SK-MEL-5 (cell line): ENCODE measurements around the gene PGM2L1. TPM values are rescaled to one million over a fixed set of nuclear protein-coding genes. Genes with fewer than 3 reads are reported as not detected.
A peak's percentile ranks its signal among the peaks of the same experiment; 100 is the strongest.
"Not testable (repeated sequence)": the region's sequence is repeated elsewhere in the genome, so short reads cannot be mapped to it uniquely, and the experiment has no call there.

Source experiments
- DNase-seq: peaks from one replicate; pipeline ENCODE4 v3.0.0-alpha.2; 2016; ENCODE audit warnings: low read depth, low spot score
- in situ Hi-C: cut with HindIII; loops from 2 replicates; pipeline ENCODE4 v1.10.0; 2016; ENCODE audit warnings: low sequenced_read_pairs, high pct_unique_total_duplicates, low pct_unique_long_range_greater_than_20kb
- polyA plus RNA-seq, 2 experiments: library from polyadenylated mRNA; depleted of rRNA; stranded (reverse); fragments of >200 nt; gene quantifications; 2 replicates each; pipeline ENCODE4 v1.2.3, GENCODE V29; 2015
- total RNA-seq: library from RNA; depleted of rRNA; stranded (reverse); fragments of >200 nt; shearing (Covaris generic); gene quantifications from 2 replicates; pipeline ENCODE4 v1.2.3, GENCODE V29; 2014; rRNA removed

PGM2L1 gene
- total RNA-seq: 0.67 and 0.92 TPM in 2 replicates
- 0.50 and 0.73 TPM in 2 replicates for polyA plus RNA-seq (2015; cell fraction: cytosol; rRNA removed)
- polyA plus RNA-seq (2015; cell fraction: nucleus; rRNA removed): 0.75 and 0.79 TPM in 2 replicates

GRCh38 chr11:74398244-74399159, at the start of gene PGM2L1:
Gene PGM2L1, minus strand, starts transcription at chr11:74398433. Its CDS starts 272 bp downstream, at chr11:74398161.
- peak; percentile 97 for DNase-seq
- in situ Hi-C loops: no loop called here

DNA sequence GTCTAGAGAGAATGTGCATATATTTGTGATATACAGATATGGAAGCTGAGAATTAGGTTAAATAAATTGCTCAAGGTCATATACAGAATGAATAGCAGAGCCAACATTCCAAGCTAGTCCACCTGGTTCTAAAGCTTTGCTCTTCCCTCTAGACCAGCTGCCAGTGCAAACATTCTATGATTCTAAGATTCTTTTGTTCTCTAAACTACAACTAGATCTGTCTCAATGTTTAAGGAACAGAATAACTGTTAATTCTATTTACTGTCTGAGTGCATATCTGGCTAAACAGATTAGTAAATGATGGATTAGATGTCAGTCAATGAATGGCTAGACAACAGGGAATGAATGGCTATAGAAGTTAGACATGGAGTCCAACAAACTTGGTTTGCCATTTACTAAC, 49.5 kb upstream of the PGM2L1 start:
- in situ Hi-C loops: no loop called here
- DNase-seq: no peak

- in situ Hi-C loops: no loop called here
- DNase-seq: no peak
These were observed 48.3 kb upstream of the PGM2L1 start for GRCh38 chr11:74446532-74446938.

GRCh38 chr11:74444173-74444826, 46.1 kb upstream of the PGM2L1 start:
- in situ Hi-C loops: no loop called here
- no peak for DNase-seq

GRCh38 chr11:74443071-74443864, 45.0 kb upstream of the PGM2L1 start:
- in situ Hi-C loops: no loop called here
- DNase-seq: peak; percentile 28

DNA sequence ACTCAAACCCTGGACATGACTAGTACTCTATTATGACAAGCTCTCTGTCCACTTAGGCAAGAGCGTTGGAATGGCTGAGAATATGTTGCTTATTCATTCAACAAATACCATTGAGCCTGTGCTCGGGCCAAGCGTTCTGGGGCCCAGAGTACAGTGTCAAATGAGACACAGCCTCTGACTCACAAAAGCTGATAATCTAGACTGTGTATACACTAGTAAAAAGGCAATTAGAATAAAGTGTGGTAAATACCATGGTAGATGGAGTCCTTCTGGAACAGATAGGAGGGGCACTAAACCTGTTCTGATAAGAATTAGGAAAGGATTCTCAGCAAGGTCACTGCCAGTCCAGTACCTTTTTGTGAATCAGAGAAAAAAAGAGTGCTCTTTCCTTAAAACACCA, 44.4 kb upstream of the PGM2L1 start:
- in situ Hi-C loops: no loop called here

DNA sequence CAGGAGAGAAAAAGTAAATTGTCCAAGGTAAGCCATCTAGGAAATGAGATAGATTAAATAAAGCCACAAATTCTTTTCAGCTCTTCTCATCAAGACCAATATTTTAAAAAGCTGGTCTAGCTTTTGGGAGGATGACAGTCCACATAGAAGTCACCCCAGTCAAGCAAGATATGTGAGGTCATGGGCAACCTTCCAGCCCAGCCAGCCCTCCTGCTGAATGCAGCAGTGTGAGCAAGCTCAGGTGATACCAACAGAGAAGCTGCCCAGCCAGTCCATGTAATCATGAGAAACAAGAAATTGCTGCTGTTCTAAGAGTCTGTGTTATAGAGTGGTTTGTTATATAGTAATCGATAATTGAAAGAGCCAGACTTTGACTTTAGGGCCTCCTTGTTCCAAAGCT, 40.4 kb upstream of the PGM2L1 start:
- in situ Hi-C loops: no loop called here
- DNase-seq: no peak

More for the DNA sequence above, 44.4 kb upstream of the PGM2L1 start:
- no peak for DNase-seq

GRCh38 chr11:74437441-74438042, 39.3 kb upstream of the PGM2L1 start:
- no peak for DNase-seq
- in situ Hi-C loops: no loop called here

GRCh38 chr11:74434528-74434927, 36.3 kb upstream of the PGM2L1 start:
- in situ Hi-C loops: no loop called here
- DNase-seq: peak; percentile 9

GRCh38 chr11:74429205-74429604, 31.0 kb upstream of the PGM2L1 start:
- in situ Hi-C loops: no loop called here

DNA sequence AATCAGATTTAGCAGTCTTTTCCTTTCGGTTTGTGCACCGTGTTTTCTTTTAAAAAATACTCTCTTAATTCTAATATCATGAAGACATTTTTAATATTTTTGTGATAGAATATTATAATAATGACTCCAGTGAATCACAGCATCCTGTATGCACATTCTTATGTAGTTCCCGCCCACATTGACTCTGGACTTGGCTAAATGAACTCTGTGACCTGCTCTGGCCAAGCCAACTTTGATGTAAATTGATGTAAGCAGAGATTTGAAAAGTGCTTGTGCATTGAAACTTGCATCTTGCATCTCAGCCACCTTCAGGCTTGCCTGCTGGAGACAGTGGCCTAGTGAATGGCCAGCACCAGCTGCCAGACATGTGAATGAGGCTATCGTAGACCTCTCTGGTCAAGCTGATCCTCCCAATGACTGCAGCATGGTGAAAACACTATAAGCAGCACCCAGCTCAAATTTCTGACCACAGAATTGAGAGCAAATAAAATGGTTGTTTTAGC, 29.2 kb upstream of the PGM2L1 start:
- DNase-seq: no peak

More at GRCh38 chr11:74429205-74429604, 31.0 kb upstream of the PGM2L1 start:
- no peak for DNase-seq

DNA sequence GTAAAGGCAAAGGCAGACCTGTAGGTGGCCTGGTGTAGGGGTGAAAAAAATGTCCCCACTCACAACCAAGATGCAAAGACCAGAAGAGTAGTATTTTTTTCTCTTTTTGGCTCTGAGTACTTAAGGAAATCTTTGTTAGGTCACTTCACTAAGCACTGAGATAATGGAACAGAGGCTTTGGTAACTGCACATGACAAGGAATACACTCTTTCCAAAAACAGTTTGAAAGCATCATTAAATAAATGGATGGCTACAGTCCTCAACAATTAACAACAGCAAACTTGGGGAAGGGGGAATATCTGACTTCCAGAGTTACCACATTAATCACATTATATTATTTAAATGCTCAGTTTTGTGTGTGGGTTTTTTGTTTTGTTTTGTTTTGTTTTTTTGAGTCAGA, 26.9 kb upstream of the PGM2L1 start:
- in situ Hi-C loops: no loop called here
- DNase-seq: no peak

More for the DNA sequence above, 29.2 kb upstream of the PGM2L1 start:
- in situ Hi-C loops: no loop called here

DNA sequence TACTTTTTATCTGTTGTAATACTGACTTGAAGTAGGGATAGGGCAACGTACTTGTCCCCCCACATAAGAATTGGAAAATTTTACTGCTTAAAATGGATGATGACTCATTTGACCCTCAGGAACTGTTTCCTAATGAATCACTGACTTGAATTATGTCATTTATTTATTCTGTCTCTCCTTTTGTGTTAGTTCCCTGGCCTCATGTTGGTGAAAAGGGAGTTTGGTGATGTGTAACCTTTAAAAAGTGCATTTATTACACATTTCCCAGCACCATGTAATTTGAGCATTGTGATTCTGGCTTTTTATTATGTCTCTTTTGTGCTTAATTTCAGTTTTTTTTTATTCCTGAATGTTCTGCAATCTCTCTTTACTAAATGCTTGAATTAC, 20.3 kb upstream of the PGM2L1 start:
- in situ Hi-C loops: no loop called here
- DNase-seq: peak; percentile 33

- DNase-seq: no peak
- in situ Hi-C loops: no loop called here
These were observed 19.8 kb upstream of the PGM2L1 start for GRCh38 chr11:74417860-74418508.

DNA sequence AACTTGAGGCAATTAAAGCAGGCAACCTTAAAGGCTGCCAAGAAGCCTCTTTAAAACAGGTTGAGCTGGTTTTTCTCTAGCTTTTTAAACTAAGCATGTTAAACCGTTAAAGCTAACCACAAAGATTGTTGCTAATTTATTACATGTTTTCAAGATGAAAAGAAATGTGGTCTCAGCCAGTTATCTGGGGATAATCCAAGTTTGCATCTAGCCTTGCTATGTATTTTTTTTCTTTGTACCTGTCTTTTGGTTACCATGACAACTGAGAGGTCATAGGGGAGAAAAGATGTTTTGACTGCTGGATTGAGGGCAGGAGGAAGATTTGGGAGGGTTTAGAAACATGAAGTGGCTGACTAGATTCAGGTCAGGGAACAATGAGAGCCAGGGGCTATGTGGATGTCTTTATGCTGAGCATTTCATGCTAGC, 19.2 kb upstream of the PGM2L1 start:
- in situ Hi-C loops: no loop called here
- no peak for DNase-seq

DNA sequence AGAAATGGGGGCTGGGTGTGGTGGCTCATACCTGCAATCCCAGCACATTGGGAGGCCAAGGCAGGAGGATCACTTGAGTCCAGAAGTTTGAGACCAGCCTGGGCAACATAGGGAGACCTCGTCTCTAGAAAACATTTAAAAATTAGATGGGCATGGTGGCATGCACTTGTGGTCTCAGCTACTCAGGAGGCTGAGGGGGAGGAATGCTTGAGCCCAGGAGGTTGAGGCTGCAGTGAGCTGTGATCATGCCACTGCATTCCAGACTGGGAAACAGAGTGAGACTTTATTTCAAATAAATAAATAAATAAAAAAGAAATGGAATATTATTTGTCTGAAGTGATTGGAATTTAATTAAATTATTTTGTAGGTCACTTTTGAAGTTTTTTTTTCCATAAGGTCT, 18.7 kb upstream of the PGM2L1 start:
- DNase-seq, in situ Hi-C loops: not testable (repeated sequence)
